K562 (cell line): ENCODE results near the gene SLC34A3. TPM values are rescaled to one million over a fixed set of nuclear protein-coding genes. Genes with fewer than 3 reads are reported as not detected.
A peak's percentile ranks its signal among the peaks of the same experiment; 100 is the strongest.

Source experiments
- CHD1 ChIP-seq: fragments of 200-600 bp; sonication (generic); IDR thresholded peaks from one replicate; pipeline ENCODE4 v1.6.1; 2012; ENCODE audit warnings: mild to moderate bottlenecking, moderate library complexity, low read length, inconsistent platforms
- E2F5 ChIP-seq: sonication (generic); formaldehyde crosslinking; IDR thresholded peaks from 2 replicates; pipeline ENCODE4 v1.8.0; 2022; ENCODE audit warnings: mild to moderate bottlenecking, missing genetic modification reagents
- ESRRA ChIP-seq: fragments of 450-650 bp; IDR thresholded peaks from 2 replicates; pipeline ENCODE4 v1.6.1; 2014; ENCODE audit warnings: low read depth, mild to moderate bottlenecking, moderate library complexity, borderline replicate concordance
- FIP1L1 ChIP-seq: fragments of 200-400 bp; formaldehyde crosslinking; IDR thresholded peaks from 2 replicates; pipeline ENCODE4 v1.6.1; 2018; ENCODE audit warnings: mild to moderate bottlenecking, low read depth, low read length; ENCODE audit not compliant: poor library complexity, severe bottlenecking
- FOXK1 ChIP-seq: sonication (generic); formaldehyde crosslinking; IDR thresholded peaks from 2 replicates; pipeline ENCODE4 v1.8.0; 2022; ENCODE audit warnings: missing genetic modification reagents, mild to moderate bottlenecking, borderline replicate concordance
- HNRNPLL ChIP-seq: fragments of 200-400 bp; formaldehyde crosslinking; IDR thresholded peaks from 2 replicates; pipeline ENCODE4 v1.6.1; 2017; ENCODE audit warnings: low read length, low read depth, mild to moderate bottlenecking; ENCODE audit not compliant: poor library complexity, severe bottlenecking
- HNRNPUL1 ChIP-seq: fragments of 200-400 bp; formaldehyde crosslinking; IDR thresholded peaks from 2 replicates; pipeline ENCODE4 v1.6.1; 2017; ENCODE audit warnings: low read length
- NFE2L1 ChIP-seq: fragments of 450-650 bp; IDR thresholded peaks from 2 replicates; pipeline ENCODE4 v1.6.1; 2016; ENCODE audit warnings: missing genetic modification characterization, low read depth, mild to moderate bottlenecking, missing compliant biosample characterization, moderate library complexity, borderline replicate concordance
- OTX1 ChIP-seq: fragments of 450-650 bp; formaldehyde crosslinking; IDR thresholded peaks from 2 replicates; pipeline ENCODE4 v1.4.0; 2022; ENCODE audit warnings: mild to moderate bottlenecking
- POLR2AphosphoS5 ChIP-seq: IDR thresholded peaks from 2 replicates; pipeline ENCODE4 v1.6.1; 2011; ENCODE audit warnings: mild to moderate bottlenecking, low read depth, low read length, moderate library complexity; ENCODE audit not compliant: control insufficient read depth, insufficient read depth
- POLR2G ChIP-seq: fragments of 200-400 bp; formaldehyde crosslinking; IDR thresholded peaks from 2 replicates; pipeline ENCODE4 v1.6.1; 2017; ENCODE audit warnings: low read depth, mild to moderate bottlenecking, antibody characterized with exemption, low read length, moderate library complexity
- PRPF4 ChIP-seq: fragments of 200-400 bp; formaldehyde crosslinking; IDR thresholded peaks from one replicate; pipeline ENCODE4 v1.6.1; 2017; ENCODE audit warnings: low read length, low read depth, mild to moderate bottlenecking; ENCODE audit not compliant: insufficient read depth, poor library complexity, severe bottlenecking
- RBFOX2 ChIP-seq: fragments of 200-400 bp; formaldehyde crosslinking; IDR thresholded peaks from 2 replicates; pipeline ENCODE4 v1.6.1; 2017; ENCODE audit warnings: low read depth, mild to moderate bottlenecking, low read length, moderate library complexity
- RBM22 ChIP-seq: fragments of 200-400 bp; formaldehyde crosslinking; IDR thresholded peaks from 2 replicates; pipeline ENCODE4 v1.6.1; 2018; ENCODE audit warnings: low read length, low read depth; ENCODE audit not compliant: poor library complexity, severe bottlenecking
- SP1 ChIP-seq: sonication (generic); formaldehyde crosslinking; IDR thresholded peaks from 2 replicates; pipeline ENCODE4 v1.8.1; 2022; ENCODE audit warnings: mild to moderate bottlenecking, missing genetic modification reagents
- ZBTB33 ChIP-seq: sonication (generic); formaldehyde crosslinking; IDR thresholded peaks from 2 replicates; pipeline ENCODE4 v1.8.1; 2023; ENCODE audit warnings: mild to moderate bottlenecking, missing genetic modification reagents
- ZNF277 ChIP-seq: fragments of 250-450 bp; sonication (Bioruptor Pico); IDR thresholded peaks from 2 replicates; pipeline ENCODE4 v1.8.0; 2022; ENCODE audit warnings: inconsistent platforms, mild to moderate bottlenecking, moderate library complexity, borderline replicate concordance
- ZNF77 ChIP-seq: fragments of 250-450 bp; sonication (Bioruptor Pico); IDR thresholded peaks from 2 replicates; pipeline ENCODE4 v1.5.0; 2020
- polyA plus RNA-seq, 8 experiments: library from polyadenylated mRNA; depleted of rRNA in 4 of 8; stranded (reverse) in 5 of 8; unstranded in 3 of 8; fragments of >200 nt; fragmentation: Nextera tagmentation in 2 of 8; fragmentation: Illumina TruSeq in 1 of 8; extraction: Ambion mirVana in 2 of 8; extraction: Trizol in 1 of 8; gene quantifications; 2 replicates each; pipeline versions ENCODE4 v1.2.1 to v1.2.3, GENCODE V29; 2011 to 2014; ENCODE audit warnings: inconsistent platforms in 1 of 8, missing spikeins in 1 of 8
- total RNA-seq, 7 experiments: library from RNA; depleted of rRNA in 6 of 7; stranded (reverse); fragments of >200 nt in 6 of 7; fragmentation: Illumina TruSeq in 2 of 7; extraction: Trizol in 2 of 7; gene quantifications; 2 replicates each; pipeline versions ENCODE4 v1.2.1 to v1.2.3, GENCODE V29; 2011 to 2021; ENCODE audit warnings: low replicate concordance in 1 of 7
- TF ChIP-seq, protein P1 (sequence below): sonication (generic); formaldehyde crosslinking; IDR thresholded peaks from 2 replicates; pipeline ENCODE4 v1.8.0; 2022; ENCODE audit warnings: mild to moderate bottlenecking, missing genetic modification reagents, borderline replicate concordance

The SLC34A3 gene
- total and polyA plus RNA-seq, 9 of the 15 experiments (the other 6 are each of a cell fraction or from before 2014, with no cell fraction given), result not detected

DNA sequence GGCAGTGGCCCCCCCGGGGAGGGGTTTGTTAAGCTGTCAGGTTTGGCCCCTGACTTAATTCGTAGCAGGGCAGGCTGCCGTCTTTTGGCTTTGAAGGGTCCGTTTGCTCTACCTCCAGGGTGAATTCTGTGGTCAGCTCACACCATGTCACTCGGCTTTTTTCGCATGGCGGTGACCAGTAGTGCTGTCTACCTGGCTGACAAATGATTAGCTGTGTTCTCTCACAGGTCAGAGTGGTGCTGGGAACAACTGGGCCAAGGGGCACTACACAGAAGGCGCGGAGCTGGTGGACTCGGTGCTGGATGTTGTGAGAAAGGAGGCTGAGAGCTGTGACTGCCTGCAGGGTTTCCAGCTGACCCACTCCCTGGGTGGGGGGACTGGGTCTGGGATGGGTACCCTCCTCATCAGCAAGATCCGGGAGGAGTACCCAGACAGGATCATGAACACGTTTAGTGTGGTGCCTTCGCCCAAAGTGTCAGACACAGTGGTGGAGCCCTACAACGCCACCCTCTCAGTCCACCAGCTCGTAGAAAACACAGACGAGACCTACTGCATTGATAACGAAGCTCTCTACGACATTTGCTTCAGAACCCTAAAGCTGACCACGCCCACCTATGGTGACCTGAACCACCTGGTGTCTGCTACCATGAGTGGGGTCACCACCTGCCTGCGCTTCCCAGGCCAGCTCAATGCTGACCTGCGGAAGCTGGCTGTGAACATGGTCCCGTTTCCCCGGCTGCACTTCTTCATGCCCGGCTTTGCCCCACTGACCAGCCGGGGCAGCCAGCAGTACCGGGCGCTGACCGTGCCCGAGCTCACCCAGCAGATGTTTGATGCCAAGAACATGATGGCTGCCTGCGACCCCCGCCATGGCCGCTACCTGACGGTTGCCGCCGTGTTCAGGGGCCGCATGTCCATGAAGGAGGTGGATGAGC, 11.8 kb downstream of the SLC34A3 start (continued):
- TF ChIP-seq POLR2AphosphoS5, result peak; percentile 47; the same call in 1 of the 2 replicates
- TF ChIP-seq, protein P1, sequence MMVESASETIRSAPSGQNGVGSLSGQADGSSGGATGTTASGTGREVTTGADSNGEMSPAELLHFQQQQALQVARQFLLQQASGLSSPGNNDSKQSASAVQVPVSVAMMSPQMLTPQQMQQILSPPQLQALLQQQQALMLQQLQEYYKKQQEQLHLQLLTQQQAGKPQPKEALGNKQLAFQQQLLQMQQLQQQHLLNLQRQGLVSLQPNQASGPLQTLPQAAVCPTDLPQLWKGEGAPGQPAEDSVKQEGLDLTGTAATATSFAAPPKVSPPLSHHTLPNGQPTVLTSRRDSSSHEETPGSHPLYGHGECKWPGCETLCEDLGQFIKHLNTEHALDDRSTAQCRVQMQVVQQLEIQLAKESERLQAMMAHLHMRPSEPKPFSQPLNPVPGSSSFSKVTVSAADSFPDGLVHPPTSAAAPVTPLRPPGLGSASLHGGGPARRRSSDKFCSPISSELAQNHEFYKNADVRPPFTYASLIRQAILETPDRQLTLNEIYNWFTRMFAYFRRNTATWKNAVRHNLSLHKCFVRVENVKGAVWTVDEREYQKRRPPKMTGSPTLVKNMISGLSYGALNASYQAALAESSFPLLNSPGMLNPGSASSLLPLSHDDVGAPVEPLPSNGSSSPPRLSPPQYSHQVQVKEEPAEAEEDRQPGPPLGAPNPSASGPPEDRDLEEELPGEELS (CRISPR knock-in tag), result 0 out of 2 replicates have a peak, but pooled peaks have one; percentile 1
- TF ChIP-seq ESRRA, result 0 out of 2 replicates have a peak, but pooled peaks have one; percentile 0
- peak; percentile 89 for TF ChIP-seq FIP1L1
- TF ChIP-seq RBM22, result peak; percentile 94
- TF ChIP-seq ZBTB33 (CRISPR knock-in tag), result peak; percentile 92
- peak; percentile 37 for TF ChIP-seq PRPF4
- TF ChIP-seq E2F5 (CRISPR knock-in tag), result no peak
- 0 out of 2 replicates have a peak, but pooled peaks have one; percentile 40 for TF ChIP-seq HNRNPUL1
- no peak for TF ChIP-seq ZNF77 (CRISPR knock-in tag)
- TF ChIP-seq SP1 (CRISPR knock-in tag), result peak; percentile 35; the same call in 1 of the 2 replicates
- TF ChIP-seq NFE2L1, result no peak
- TF ChIP-seq OTX1 (CRISPR knock-in tag), result no peak
- no peak for TF ChIP-seq ZNF277
- TF ChIP-seq CHD1, result peak; percentile 61
- peak; percentile 84 for TF ChIP-seq RBFOX2
- TF ChIP-seq POLR2G, result peak; percentile 87
- peak; percentile 0 for TF ChIP-seq HNRNPLL
- TF ChIP-seq FOXK1, result 0 out of 2 replicates have a peak, but pooled peaks have one; percentile 4
